ENCODE measurements around the gene PDE10A. TPM values are rescaled to one million over a fixed set of nuclear protein-coding genes. Genes with fewer than 3 reads are reported as not detected.

PDE10A gene
- total and polyA plus RNA-seq, 2 of the 13 experiments (the other 11 are each of a cell fraction or from before 2014, with no cell fraction given): not detected

DNA sequence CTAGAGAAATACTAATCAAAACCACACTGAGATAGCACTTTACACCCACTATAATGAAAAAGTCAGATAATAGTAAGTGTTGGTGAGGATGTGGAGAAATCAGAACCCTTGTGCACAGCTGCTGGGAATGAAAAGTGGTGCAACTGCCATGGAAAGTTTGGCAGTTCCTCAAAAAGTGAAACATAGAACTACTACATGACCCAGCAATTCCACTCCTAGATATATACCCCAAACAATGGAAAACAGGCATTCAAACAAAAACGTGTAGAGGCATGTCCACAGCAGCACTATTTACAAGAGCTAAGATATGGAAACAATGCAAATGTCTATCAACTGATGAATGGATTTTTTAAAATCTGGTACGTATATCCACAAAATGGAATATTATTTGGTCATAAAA, 236.1 kb downstream of the PDE10A start:
- WGBS (ENCODE audit: low lambda C conversion rate): 5% methylated on average over 2 of the region's 2 CpGs
- intact Hi-C loops (cut with micrococcal nuclease; ENCODE audit: unreplicated experiment) (no loop called here), in situ Hi-C loops (cut with HindIII; ENCODE audit: extremely low pct_ligation_motif_present, low pct_unique_long_range_greater_than_20kb) (no loop called here)
- Histone ChIP-seq H3K79me2 (ENCODE audit: insufficient read depth, low read length) (no peaks in the 10 kb centered on the region), H4K20me1 (ENCODE audit: insufficient read depth, low read length) (no peaks in the 10 kb centered on the region), H3K9me3 (ENCODE audit: low read length) (no peaks in the 10 kb centered on the region), H3K4me3 (replicated peaks in 1 of 3; ENCODE audit: insufficient read depth in 1 of 3, low read depth in 2 of 3, low read length in 3 of 3) (no peak overlapping the region), H3K9ac (ENCODE audit: insufficient read depth, low read depth, low read length) (no peak overlapping the region), H2AFZ (ENCODE audit: low read length) (no peak overlapping the region), H3K27ac (ENCODE audit: extremely low read length, insufficient read depth, low read length) (no peak overlapping the region), H3K27me3 (ENCODE audit: control insufficient read depth in 1 of 2, insufficient read depth in 2 of 2, low read length in 2 of 2) (no peaks in the 10 kb centered on the region; a peak in 1 of 5 replicates), H3K4me1 (ENCODE audit: insufficient read depth, low read length) (no peaks in the 10 kb centered on the region), H3K36me3 (replicated peaks in 1 of 2; ENCODE audit: control insufficient read depth in 1 of 2, insufficient read depth in 2 of 2, low read length in 2 of 2) (no peaks in the 10 kb centered on the region), H3K4me2 (ENCODE audit: low read depth, low read length) (no peak overlapping the region)
- POLR2A ChIA-PET: no interaction called here
- CTCF ChIA-PET (ENCODE audit: low intra/inter-chr PET ratio, low total read pairs): no interaction called here
- ATAC-seq: no peak
- no peak for DNase-seq (ENCODE audit: low spot score)
- FAIRE-seq: no peak
- BruUV-seq (replicated peaks): no TSS peak
- TF ChIP-seq ZC3H13 (CRISPR knock-in tag; IDR thresholded peaks at IDR 0.05) (no peak), ZNF761 (CRISPR knock-in tag; conservative IDR thresholded peaks at IDR 0.05) (no peak), RERE (CRISPR knock-in tag; IDR thresholded peaks at IDR 0.05; ENCODE audit: low read depth) (no peak), ARID2 (CRISPR knock-in tag; IDR thresholded peaks at IDR 0.05; ENCODE audit: borderline replicate concordance) (no peak), THAP11 (CRISPR knock-in tag; IDR thresholded peaks at IDR 0.05) (no peak), GTF3A (CRISPR knock-in tag; conservative IDR thresholded peaks at IDR 0.05) (no peak), ZBTB26 (CRISPR knock-in tag; IDR thresholded peaks at IDR 0.05; ENCODE audit: borderline replicate concordance) (no peak), LBX2 (CRISPR knock-in tag; IDR thresholded peaks at IDR 0.05; ENCODE audit: borderline replicate concordance) (no peak), ASH2L (IDR thresholded peaks at IDR 0.05; ENCODE audit: insufficient read length, low read depth, low read length) (no peak), CCAR2 (optimal IDR thresholded peaks at IDR 0.05; ENCODE audit: low read depth, low read length) (no peak), ZNF563 (CRISPR knock-in tag; IDR thresholded peaks at IDR 0.05) (no peak), LCORL (IDR thresholded peaks at IDR 0.05) (no peak), LCORL (CRISPR knock-in tag; IDR thresholded peaks at IDR 0.05) (no peak), DMAP1 (CRISPR knock-in tag; IDR thresholded peaks at IDR 0.05) (no peak), NFYB (CRISPR knock-in tag; IDR thresholded peaks at IDR 0.05) (no peak), ZSCAN21 (CRISPR knock-in tag; IDR thresholded peaks at IDR 0.05; ENCODE audit: borderline replicate concordance) (no peak), ZNF891 (CRISPR knock-in tag; IDR thresholded peaks at IDR 0.05) (no peak), SP2 (CRISPR knock-in tag; IDR thresholded peaks at IDR 0.05) (no peak)
- TF ChIP-seq, protein P1, sequence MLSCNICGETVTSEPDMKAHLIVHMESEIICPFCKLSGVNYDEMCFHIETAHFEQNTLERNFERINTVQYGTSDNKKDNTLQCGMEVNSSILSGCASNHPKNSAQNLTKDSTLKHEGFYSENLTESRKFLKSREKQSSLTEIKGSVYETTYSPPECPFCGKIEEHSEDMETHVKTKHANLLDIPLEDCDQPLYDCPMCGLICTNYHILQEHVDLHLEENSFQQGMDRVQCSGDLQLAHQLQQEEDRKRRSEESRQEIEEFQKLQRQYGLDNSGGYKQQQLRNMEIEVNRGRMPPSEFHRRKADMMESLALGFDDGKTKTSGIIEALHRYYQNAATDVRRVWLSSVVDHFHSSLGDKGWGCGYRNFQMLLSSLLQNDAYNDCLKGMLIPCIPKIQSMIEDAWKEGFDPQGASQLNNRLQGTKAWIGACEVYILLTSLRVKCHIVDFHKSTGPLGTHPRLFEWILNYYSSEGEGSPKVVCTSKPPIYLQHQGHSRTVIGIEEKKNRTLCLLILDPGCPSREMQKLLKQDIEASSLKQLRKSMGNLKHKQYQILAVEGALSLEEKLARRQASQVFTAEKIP (CRISPR knock-in tag; IDR thresholded peaks at IDR 0.05; ENCODE audit: borderline replicate concordance): no peak

Measured in HepG2 (cell line).